CD8-positive, alpha-beta memory T cell (primary cell): Measurements from ENCODE around the gene GTF2IRD1. TPM values are rescaled to one million over a fixed set of nuclear protein-coding genes. Genes with fewer than 3 reads are reported as not detected.
A peak's percentile ranks its signal among the peaks of the same experiment; 100 is the strongest.

Source experiments
- CTCF ChIA-PET: fragments of 350-600 bp; sonication (Branson Sonifier 250); formaldehyde crosslinking; loops from one replicate; lab custom pipeline; 2021; ENCODE audit warnings: antibody characterized with exemption; lab: Charles Lee
- POLR2A ChIA-PET: fragments of 350-600 bp; sonication (Branson Sonifier 250); formaldehyde crosslinking; loops from one replicate; lab custom pipeline; 2021; ENCODE audit warnings: antibody characterized with exemption; lab: Charles Lee
- DNase-seq, 5 donors: peaks; one replicate each; pipeline versions ENCODE4 v3.0.0 to v3.0.0-alpha.2; 2020 to 2022; ENCODE audit warnings: mixed read lengths in 1 of 5
- H3K27ac ChIP-seq: one replicate; pipeline ENCODE4 v1.7.0; 2013; ENCODE audit warnings: low read depth, mild to moderate bottlenecking, low read length, moderate library complexity
- H3K27me3 ChIP-seq: 2 replicates; pipeline ENCODE4 v1.7.0; 2013; ENCODE audit warnings: low read length, mild to moderate bottlenecking; ENCODE audit not compliant: insufficient read depth, poor library complexity, severe bottlenecking
- H3K36me3 ChIP-seq: 2 replicates; pipeline ENCODE4 v1.7.0; 2013; ENCODE audit warnings: mild to moderate bottlenecking, low read length, moderate library complexity; ENCODE audit not compliant: insufficient read depth
- H3K4me1 ChIP-seq: 2 replicates; pipeline ENCODE4 v1.7.0; 2013; ENCODE audit warnings: mild to moderate bottlenecking, low read length, moderate library complexity; ENCODE audit not compliant: insufficient read depth
- H3K4me3 ChIP-seq: 2 replicates; pipeline ENCODE4 v1.7.0; 2013; ENCODE audit warnings: mild to moderate bottlenecking, low read length
- H3K9me3 ChIP-seq: 2 replicates; pipeline ENCODE4 v1.7.0; 2013; ENCODE audit warnings: mild to moderate bottlenecking, low read length
- H3K27ac Mint-ChIP-seq, 8 donors: one replicate each; pipeline ENCODE4 v1.8.0; 2020 to 2021; ENCODE audit warnings: mixed read lengths in 8 of 8, mild to moderate bottlenecking in 6 of 8, inconsistent platforms in 3 of 8, moderate library complexity in 3 of 8
- H3K27me3 Mint-ChIP-seq, 2 donors: one replicate each; pipeline ENCODE4 v1.8.0; 2020 to 2021; ENCODE audit warnings: mixed read lengths in 2 of 2, mild to moderate bottlenecking in 1 of 2, moderate library complexity in 1 of 2
- H3K36me3 Mint-ChIP-seq, 3 donors: one replicate each; pipeline ENCODE4 v1.8.0; 2020 to 2021; ENCODE audit warnings: mixed read lengths in 3 of 3, inconsistent platforms in 1 of 3, mild to moderate bottlenecking in 1 of 3
- H3K4me1 Mint-ChIP-seq, 3 donors: one replicate each; pipeline ENCODE4 v1.8.0; 2020 to 2021; ENCODE audit warnings: mixed read lengths in 3 of 3, inconsistent platforms in 1 of 3, mild to moderate bottlenecking in 1 of 3
- H3K4me3 Mint-ChIP-seq, 7 donors: one replicate each; pipeline ENCODE4 v1.8.0; 2020 to 2021; ENCODE audit warnings: mixed read lengths in 7 of 7, mild to moderate bottlenecking in 6 of 7, moderate library complexity in 4 of 7, inconsistent platforms in 2 of 7
- H3K9me3 Mint-ChIP-seq, 5 donors: one replicate each; pipeline ENCODE4 v1.8.0; 2020 to 2022; ENCODE audit warnings: mixed read lengths in 5 of 5, mild to moderate bottlenecking in 3 of 5, moderate library complexity in 2 of 5, inconsistent platforms in 1 of 5
- polyA plus RNA-seq: library from polyadenylated mRNA; unstranded; fragments of 300-500 nt; fragmentation: Illumina TruSeq; gene quantifications from one replicate; pipeline ENCODE4 v1.2.3, GENCODE V29; 2021
- total RNA-seq, 2 experiments: library from RNA; stranded (reverse); gene quantifications; one replicate each; pipeline ENCODE4 v1.2.3, GENCODE V29; 2021

Gene GTF2IRD1
- total and polyA plus RNA-seq, 3 experiments from 2014 or later = 0.42 to 0.88 TPM; not detected in 1

- Histone ChIP-seq H3K4me3 (peak overlapping the region; percentile 17), H3K4me1 (peaks cover 12% of the 10 kb centered on the region), H3K27me3 (no peaks in the 10 kb centered on the region), H3K9me3 (no peaks in the 10 kb centered on the region), H3K36me3 (no peaks in the 10 kb centered on the region), H3K27ac (no peak overlapping the region)
- H3K9me3 Mint-ChIP-seq = no peaks in the 10 kb centered on the region
- ChIA-PET POLR2A (interaction anchor here (0.6 kb wide), 1 partner anchor 266 kb away, joined by 5 read pairs; no protein-coding TSS in a partner anchor), CTCF (no interaction called here)
- peaks cover 12 to 24% (median 19%) of the 10 kb centered on the region in 3 donors for H3K4me1 Mint-ChIP-seq
- H3K36me3 Mint-ChIP-seq = no peaks in the 10 kb centered on the region
- peak overlapping the region; percentile 76 to 94 (median 87) for H3K27ac Mint-ChIP-seq
- H3K4me3 Mint-ChIP-seq = peak overlapping the region; percentile 63 to 82 (median 81)
- H3K27me3 Mint-ChIP-seq = peaks cover 12 to 19% of the 10 kb centered on the region in 2 donors
- peak in 1 of 5 donors; percentile 1 for DNase-seq
Measured at GRCh38 chr7:74452748-74453321, 871 bp upstream of the GTF2IRD1 start.

DNA sequence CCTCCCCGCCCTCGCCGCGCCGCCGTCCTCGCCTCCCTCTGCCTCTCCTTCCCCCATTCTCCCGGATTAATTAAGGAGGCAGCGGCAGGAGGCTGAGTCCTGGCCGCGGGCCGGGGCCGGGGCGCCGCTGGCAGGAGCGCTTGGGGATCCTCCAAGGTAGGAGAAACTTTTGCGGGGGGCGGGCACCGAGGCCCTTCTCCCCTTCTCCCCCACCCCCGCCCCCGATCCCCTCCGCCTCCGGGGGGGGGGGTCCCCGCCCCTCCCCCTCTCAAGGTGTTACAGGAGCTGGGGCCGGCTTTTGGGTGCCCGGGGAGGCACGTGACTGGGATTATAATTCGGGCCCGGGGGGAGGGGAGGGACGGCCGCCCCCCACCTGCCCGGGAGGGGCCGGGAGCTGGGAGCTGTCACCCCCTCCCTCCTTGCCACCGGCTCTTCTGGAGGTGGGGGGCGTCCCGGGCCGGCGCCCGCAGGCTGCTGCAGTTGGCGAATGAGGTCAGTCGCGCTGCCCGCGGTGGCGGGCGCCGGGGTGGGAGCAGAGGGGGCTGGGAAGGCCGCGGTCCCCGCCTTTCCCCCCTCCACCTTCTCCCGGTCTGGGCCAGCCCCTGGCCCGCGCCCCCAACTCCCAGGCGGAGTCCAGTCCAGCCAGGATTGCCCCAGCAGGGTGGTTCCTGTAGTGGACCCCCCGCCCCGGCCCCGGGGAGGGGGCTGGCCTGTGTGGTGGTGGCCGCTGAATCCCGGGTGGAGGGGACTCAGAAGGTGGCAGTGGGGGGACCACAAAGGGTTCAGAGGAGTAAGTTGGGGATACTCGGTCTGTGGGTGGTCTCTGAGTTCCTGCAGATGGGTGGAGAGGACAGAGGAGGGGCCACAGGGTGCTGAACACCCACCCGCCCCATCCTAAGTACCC, 567 bp downstream of the GTF2IRD1 start:
- Histone ChIP-seq H3K9me3 (no peaks in the 10 kb centered on the region), H3K36me3 (no peaks in the 10 kb centered on the region), H3K27me3 (no peaks in the 10 kb centered on the region), H3K4me3 (no peak overlapping the region), H3K27ac (no peak overlapping the region), H3K4me1 (peaks cover 12% of the 10 kb centered on the region)
- POLR2A ChIA-PET = no interaction called here
- H3K4me1 Mint-ChIP-seq = peaks cover 12 to 24% (median 19%) of the 10 kb centered on the region in 3 donors
- H3K36me3 Mint-ChIP-seq = no peaks in the 10 kb centered on the region
- H3K4me3 Mint-ChIP-seq = peak overlapping the region in 3 of 7 donors; percentile 41 to 75 (median 52)
- CTCF ChIA-PET = no interaction called here
- H3K9me3 Mint-ChIP-seq = no peaks in the 10 kb centered on the region
- peaks cover 12 to 17% of the 10 kb centered on the region in 2 donors for H3K27me3 Mint-ChIP-seq
- H3K27ac Mint-ChIP-seq = no peak overlapping the region
- no peak for DNase-seq

DNA sequence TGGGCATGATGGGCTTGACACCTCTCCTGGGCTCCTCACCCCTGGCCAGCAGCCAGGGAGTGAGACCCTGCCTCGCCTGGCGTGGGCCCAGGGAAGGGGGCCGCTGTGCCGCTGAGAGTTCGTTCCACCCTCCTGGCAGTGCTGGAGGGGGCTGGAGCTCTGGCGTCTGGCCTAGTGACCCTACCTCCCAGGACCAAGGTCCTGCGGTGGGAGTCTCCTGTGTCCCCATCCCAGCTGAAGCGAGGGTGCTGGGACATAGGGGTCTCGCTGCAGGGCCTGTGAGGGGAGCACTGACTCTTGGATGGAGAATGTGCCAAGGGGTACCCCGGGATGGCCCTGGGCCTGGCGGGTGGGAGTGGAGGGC, 1.2 kb downstream of the GTF2IRD1 start:
- H3K27me3 ChIP-seq = no peaks in the 10 kb centered on the region
- Mint-ChIP-seq H3K4me1 (peaks cover 12 to 19% (median 15%) of the 10 kb centered on the region in 3 donors), H3K36me3 (no peaks in the 10 kb centered on the region), H3K27ac (no peak overlapping the region), H3K4me3 (peak overlapping the region in 3 of 7 donors; percentile 41 to 75 (median 52)), H3K9me3 (no peaks in the 10 kb centered on the region), H3K27me3 (peaks cover 12 to 17% of the 10 kb centered on the region in 2 donors)
- H3K4me1 ChIP-seq = peaks cover 12% of the 10 kb centered on the region
- DNase-seq = no peak
- POLR2A ChIA-PET = no interaction called here
- no peaks in the 10 kb centered on the region for H3K9me3 ChIP-seq
- CTCF ChIA-PET = no interaction called here
- H3K4me3 ChIP-seq = no peak overlapping the region
- no peak overlapping the region for H3K27ac ChIP-seq
- no peaks in the 10 kb centered on the region for H3K36me3 ChIP-seq

DNA sequence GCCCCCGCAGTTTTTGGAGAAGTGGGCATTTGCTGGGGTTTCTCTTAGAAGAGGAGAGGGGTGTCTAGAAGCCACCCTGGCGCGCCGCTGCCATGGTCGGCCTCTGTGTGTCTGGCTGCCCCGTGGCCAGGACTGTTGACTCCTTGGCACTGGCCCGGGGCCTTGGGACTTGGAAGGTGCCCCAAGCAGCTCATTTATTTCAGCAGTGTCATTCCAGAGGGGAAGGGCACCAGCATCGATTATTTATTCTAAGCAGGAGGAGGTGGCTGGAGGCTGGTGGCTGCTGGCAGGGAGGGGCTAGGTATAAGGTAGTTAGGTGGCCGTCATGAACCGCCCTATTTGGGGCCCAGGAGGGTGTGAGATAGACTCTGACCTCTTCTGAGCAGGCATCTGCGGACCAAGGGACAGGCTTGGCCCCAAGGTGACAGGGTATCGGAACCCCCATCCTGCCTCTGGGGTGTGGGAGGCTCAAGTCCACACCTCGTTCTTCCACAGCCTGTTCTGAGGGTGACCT, 1.6 kb downstream of the GTF2IRD1 start:
- H3K4me1 ChIP-seq = peaks cover 12% of the 10 kb centered on the region
- H3K27me3 ChIP-seq = no peaks in the 10 kb centered on the region
- H3K36me3 ChIP-seq = no peaks in the 10 kb centered on the region
- ChIA-PET CTCF (no interaction called here), POLR2A (no interaction called here)
- H3K27me3 Mint-ChIP-seq = peaks cover 12 to 17% of the 10 kb centered on the region in 2 donors
- no peaks in the 10 kb centered on the region for H3K36me3 Mint-ChIP-seq
- H3K27ac ChIP-seq = no peak overlapping the region
- peak overlapping the region in 5 of 7 donors; percentile 28 to 75 (median 52) for H3K4me3 Mint-ChIP-seq
- no peak overlapping the region for H3K27ac Mint-ChIP-seq
- DNase-seq = no peak
- H3K4me1 Mint-ChIP-seq = peaks cover 9 to 17% (median 12%) of the 10 kb centered on the region in 3 donors
- H3K9me3 Mint-ChIP-seq = no peaks in the 10 kb centered on the region
- no peak overlapping the region for H3K4me3 ChIP-seq
- no peaks in the 10 kb centered on the region for H3K9me3 ChIP-seq

GRCh38 chr7:74455928-74456327, 2.2 kb downstream of the GTF2IRD1 start:
- H3K4me3 ChIP-seq = no peak overlapping the region
- no peaks in the 10 kb centered on the region for H3K36me3 ChIP-seq
- no peaks in the 10 kb centered on the region for H3K27me3 ChIP-seq
- Mint-ChIP-seq H3K4me3 (peak overlapping the region in 2 of 7 donors; percentile 45 to 56), H3K27me3 (peaks cover 12 to 17% of the 10 kb centered on the region in 2 donors), H3K4me1 (peaks cover 9 to 17% (median 12%) of the 10 kb centered on the region in 3 donors), H3K27ac (peak overlapping the region in 1 of 8 donors; percentile 56), H3K36me3 (no peaks in the 10 kb centered on the region), H3K9me3 (no peaks in the 10 kb centered on the region)
- peaks cover 12% of the 10 kb centered on the region for H3K4me1 ChIP-seq
- no peaks in the 10 kb centered on the region for H3K9me3 ChIP-seq
- ChIA-PET CTCF (no interaction called here), POLR2A (no interaction called here)
- no peak overlapping the region for H3K27ac ChIP-seq
- DNase-seq = no peak

DNA sequence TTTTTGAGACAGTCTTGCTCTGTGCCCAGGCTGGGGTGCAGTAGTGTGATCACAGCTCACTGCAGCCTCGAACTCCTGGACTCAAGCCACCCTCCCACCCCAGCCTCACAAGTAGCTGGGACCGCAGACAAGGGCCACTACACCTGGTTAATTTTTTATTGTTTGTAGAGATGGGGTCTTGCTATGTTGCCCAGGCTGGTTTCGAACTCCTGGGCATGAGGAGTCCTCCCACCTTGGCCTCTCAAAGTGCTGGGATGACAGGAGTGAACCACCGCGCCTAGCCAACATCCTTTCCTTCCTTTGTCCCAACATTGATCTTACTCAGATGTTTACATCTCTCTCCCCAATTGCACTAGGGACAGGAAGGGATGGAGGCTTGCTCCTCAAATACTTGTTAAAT, 3.3 kb downstream of the GTF2IRD1 start:
- POLR2A ChIA-PET = no interaction called here
- peaks cover 12 to 17% of the 10 kb centered on the region in 2 donors for H3K27me3 Mint-ChIP-seq

GRCh38 chr7:74461970-74462706, 8.4 kb downstream of the GTF2IRD1 start:
- H3K36me3 ChIP-seq = no peaks in the 10 kb centered on the region
- Mint-ChIP-seq H3K4me3 (no peak overlapping the region), H3K9me3 (no peaks in the 10 kb centered on the region), H3K4me1 (peaks cover 0 to 5% (median 5%) of the 10 kb centered on the region in 3 donors), H3K27ac (no peak overlapping the region), H3K36me3 (no peaks in the 10 kb centered on the region), H3K27me3 (peaks cover 1 to 3% of the 10 kb centered on the region in 2 donors)
- no peak overlapping the region for H3K27ac ChIP-seq
- H3K4me3 ChIP-seq = no peak overlapping the region
- no peaks in the 10 kb centered on the region for H3K4me1 ChIP-seq
- no peaks in the 10 kb centered on the region for H3K27me3 ChIP-seq
- H3K9me3 ChIP-seq = no peaks in the 10 kb centered on the region
- POLR2A ChIA-PET = no interaction called here
- no peak for DNase-seq
- CTCF ChIA-PET = interaction anchor here (1.1 to 2.1 kb wide), 2 partner anchors 12 to 44 kb away, joined by 5 to 9 read pairs; no protein-coding TSS in a partner anchor

More for the DNA sequence above, 3.3 kb downstream of the GTF2IRD1 start:
- H3K27me3 ChIP-seq = no peaks in the 10 kb centered on the region
- Mint-ChIP-seq H3K4me1 (peaks cover 9 to 13% (median 11%) of the 10 kb centered on the region in 3 donors), H3K9me3 (no peaks in the 10 kb centered on the region), H3K4me3 (peak overlapping the region in 1 of 7 donors; percentile 54), H3K27ac (no peak overlapping the region), H3K36me3 (no peaks in the 10 kb centered on the region)
- H3K36me3 ChIP-seq = no peaks in the 10 kb centered on the region
- CTCF ChIA-PET = no interaction called here
- no peak overlapping the region for H3K27ac ChIP-seq
- DNase-seq = no peak
- peaks cover 10% of the 10 kb centered on the region for H3K4me1 ChIP-seq
- H3K9me3 ChIP-seq = no peaks in the 10 kb centered on the region
- H3K4me3 ChIP-seq = no peak overlapping the region
